Astrocyte (in vitro differentiated cells and primary cell): Measurements from ENCODE around the gene TMCO6. TPM values are rescaled to one million over a fixed set of nuclear protein-coding genes. Genes with fewer than 3 reads are reported as not detected.
"Not testable (repeated sequence)": the region's sequence is repeated elsewhere in the genome, so short reads cannot be mapped to it uniquely, and the experiment has no call there.

ENCODE experiments used
- DNase-seq: peaks from one replicate; pipeline ENCODE4 v3.0.0-alpha.2; 2010; ENCODE audit warnings: low read depth
- FAIRE-seq: peaks from 2 replicates; lab custom pipeline; 2011; peaks lifted over from hg19 to GRCh38; lab: Jason Lieb, UNC
- H2AFZ ChIP-seq: 2 replicates; pipeline ENCODE4 v1.6.0; 2012; ENCODE audit warnings: low read depth, low read length, inconsistent platforms
- H3K27ac ChIP-seq: 2 replicates; pipeline ENCODE4 v1.5.1; 2011; ENCODE audit warnings: low read depth, low read length, inconsistent platforms
- H3K27me3 ChIP-seq: 2 replicates; pipeline ENCODE4 v1.6.0; 2011; ENCODE audit warnings: low read length, inconsistent platforms; ENCODE audit not compliant: insufficient read depth
- H3K36me3 ChIP-seq: 2 replicates; pipeline ENCODE4 v1.5.1; 2011; ENCODE audit warnings: low read length, inconsistent platforms; ENCODE audit not compliant: insufficient read depth
- H3K4me1 ChIP-seq: 2 replicates; pipeline ENCODE4 v1.5.1; 2011; ENCODE audit warnings: low read length, inconsistent platforms; ENCODE audit not compliant: insufficient read depth
- H3K4me2 ChIP-seq: 2 replicates; pipeline ENCODE4 v1.6.0; 2012; ENCODE audit warnings: low read length, inconsistent platforms
- H3K4me3 ChIP-seq: 2 replicates; pipeline ENCODE4 v1.5.1; 2011; ENCODE audit warnings: low read depth, mild to moderate bottlenecking, low read length, inconsistent platforms; ENCODE audit not compliant: insufficient read depth
- H3K79me2 ChIP-seq: 2 replicates; pipeline ENCODE4 v1.6.0; 2012; ENCODE audit warnings: mild to moderate bottlenecking, low read length, inconsistent platforms; ENCODE audit not compliant: insufficient read depth
- H3K9ac ChIP-seq: 2 replicates; pipeline ENCODE4 v1.6.0; 2012; ENCODE audit warnings: mild to moderate bottlenecking, low read length, inconsistent platforms
- H3K9me3 ChIP-seq: 2 replicates; pipeline ENCODE4 v1.5.1; 2012; ENCODE audit warnings: low read depth, mild to moderate bottlenecking, low read length, inconsistent platforms; ENCODE audit not compliant: insufficient read depth
- H4K20me1 ChIP-seq: 2 replicates; pipeline ENCODE4 v1.6.0; 2012; ENCODE audit warnings: low read length, inconsistent platforms; ENCODE audit not compliant: insufficient read depth
- H3K27ac Mint-ChIP-seq: one replicate; pipeline ENCODE4 v1.8.0; 2021; ENCODE audit warnings: mild to moderate bottlenecking, mixed read lengths; ENCODE audit not compliant: unreplicated experiment
- H3K27me3 Mint-ChIP-seq: one replicate; pipeline ENCODE4 v1.8.0; 2021; ENCODE audit warnings: low read depth, mixed read lengths; ENCODE audit not compliant: unreplicated experiment
- H3K36me3 Mint-ChIP-seq: one replicate; pipeline ENCODE4 v1.8.0; 2021; ENCODE audit warnings: low read depth, mixed read lengths; ENCODE audit not compliant: unreplicated experiment
- H3K4me1 Mint-ChIP-seq: one replicate; pipeline ENCODE4 v1.8.0; 2021; ENCODE audit warnings: low read depth, mixed read lengths; ENCODE audit not compliant: unreplicated experiment
- H3K4me3 Mint-ChIP-seq: one replicate; pipeline ENCODE4 v1.8.0; 2021; ENCODE audit warnings: mild to moderate bottlenecking, moderate library complexity, mixed read lengths; ENCODE audit not compliant: unreplicated experiment
- H3K9me3 Mint-ChIP-seq: one replicate; pipeline ENCODE4 v1.8.0; 2021; ENCODE audit warnings: mild to moderate bottlenecking, mixed read lengths; ENCODE audit not compliant: unreplicated experiment
- CTCF ChIP-seq: IDR thresholded peaks from 2 replicates; pipeline ENCODE4 v1.5.1; 2011; ENCODE audit warnings: low read depth, mild to moderate bottlenecking, inconsistent platforms, low read length, moderate library complexity; ENCODE audit not compliant: insufficient read depth
- EZH2 ChIP-seq: IDR thresholded peaks from 2 replicates; pipeline ENCODE4 v1.6.1; 2012; ENCODE audit warnings: mild to moderate bottlenecking, low read length, inconsistent platforms; ENCODE audit not compliant: insufficient read depth
- total RNA-seq: library from RNA; stranded (reverse); gene quantifications from 2 replicates; pipeline ENCODE4 v1.2.1, GENCODE V29; 2021

TMCO6 gene
- total RNA-seq, 1 donor from 2014 or later = 7.0 TPM

DNA sequence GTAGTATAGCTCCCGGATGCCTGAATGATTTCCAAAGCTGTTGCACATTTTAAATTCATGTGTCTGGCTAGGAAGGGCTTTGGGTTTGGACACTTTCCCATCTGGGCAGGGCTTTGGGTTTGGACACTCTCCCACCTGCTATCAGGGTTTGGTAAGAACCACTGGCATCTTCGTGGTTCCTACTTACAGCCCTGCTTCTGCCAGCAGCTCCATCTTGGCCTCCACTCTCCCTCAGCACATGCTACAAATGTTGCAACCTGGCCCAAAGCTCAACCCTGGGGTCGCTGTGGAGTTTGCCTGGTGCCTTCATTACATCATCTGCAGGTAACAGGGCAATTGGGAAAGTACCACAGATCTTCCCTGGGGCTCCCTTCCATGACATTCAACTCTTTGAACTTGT is 3.5 kb downstream of the TMCO6 start:
- no peak for FAIRE-seq
- Mint-ChIP-seq H3K4me1 (peaks cover 9% of the 10 kb centered on the region), H3K27me3 (no peaks in the 10 kb centered on the region), H3K9me3 (no peaks in the 10 kb centered on the region), H3K36me3 (peaks cover 11% of the 10 kb centered on the region), H3K27ac (no peak overlapping the region), H3K4me3 (no peak overlapping the region)
- Histone ChIP-seq H3K27me3 (no peaks in the 10 kb centered on the region), H4K20me1 (peaks cover 6% of the 10 kb centered on the region), H2AFZ (no peak overlapping the region), H3K27ac (no peak overlapping the region), H3K79me2 (peaks cover 41% of the 10 kb centered on the region), H3K36me3 (peaks cover 6% of the 10 kb centered on the region), H3K9ac (no peak overlapping the region), H3K4me3 (no peak overlapping the region), H3K4me2 (no peak overlapping the region), H3K4me1 (peaks cover 14% of the 10 kb centered on the region), H3K9me3 (no peaks in the 10 kb centered on the region)
- peak; percentile 81 for DNase-seq
- no peak for TF ChIP-seq EZH2
- no peak for TF ChIP-seq CTCF

- H3K9me3 Mint-ChIP-seq = no peaks in the 10 kb centered on the region
- H3K4me3 Mint-ChIP-seq = peak overlapping the region; percentile 99
- no peak for FAIRE-seq
- Histone ChIP-seq H3K4me1 (peaks cover 9% of the 10 kb centered on the region), H3K4me2 (peak overlapping the region; percentile 95), H3K27me3 (no peaks in the 10 kb centered on the region), H2AFZ (peak overlapping the region; percentile 83), H3K4me3 (peak overlapping the region; percentile 96), H4K20me1 (peaks cover 6% of the 10 kb centered on the region), H3K79me2 (peaks cover 47% of the 10 kb centered on the region), H3K36me3 (peaks cover 20% of the 10 kb centered on the region), H3K9me3 (no peaks in the 10 kb centered on the region), H3K9ac (peak overlapping the region; percentile 91), H3K27ac (peak overlapping the region; percentile 82)
- H3K4me1 Mint-ChIP-seq = peaks cover 3% of the 10 kb centered on the region
- DNase-seq = no peak
- H3K27me3 Mint-ChIP-seq = no peaks in the 10 kb centered on the region
- H3K27ac Mint-ChIP-seq = no peak overlapping the region
- peaks cover 10% of the 10 kb centered on the region for H3K36me3 Mint-ChIP-seq
- TF ChIP-seq EZH2 (no peak), CTCF (no peak)
These were observed 7.8 kb downstream of the TMCO6 start for GRCh38 chr5:140647042-140647419.

GRCh38 chr5:140658870-140659269 is 19.6 kb downstream of the TMCO6 start:
- no peak for FAIRE-seq
- H4K20me1 ChIP-seq = no peaks in the 10 kb centered on the region
- TF ChIP-seq EZH2 (no peak), CTCF (no peak)

GRCh38 chr5:140660371-140660770 is 21.1 kb downstream of the TMCO6 start:
- DNase-seq, H2AFZ ChIP-seq, H3K27me3 ChIP-seq, H3K27ac Mint-ChIP-seq, H3K9me3 Mint-ChIP-seq, H3K9ac ChIP-seq, H3K4me1 Mint-ChIP-seq, H3K4me3 Mint-ChIP-seq, FAIRE-seq, H3K27ac ChIP-seq, H4K20me1 ChIP-seq, H3K9me3 ChIP-seq, H3K79me2 ChIP-seq, H3K4me2 ChIP-seq, H3K4me3 ChIP-seq, H3K4me1 ChIP-seq, H3K27me3 Mint-ChIP-seq: not testable (repeated sequence)
- peaks cover 27% of the 10 kb centered on the region for H3K36me3 Mint-ChIP-seq
- peaks cover 48% of the 10 kb centered on the region for H3K36me3 ChIP-seq

More at GRCh38 chr5:140658870-140659269, 19.6 kb downstream of the TMCO6 start:
- peaks cover 4% of the 10 kb centered on the region for H3K4me1 Mint-ChIP-seq
- no peaks in the 10 kb centered on the region for H3K79me2 ChIP-seq
- H3K27ac Mint-ChIP-seq = no peak overlapping the region
- no peak overlapping the region for H3K4me3 Mint-ChIP-seq
- H3K4me2 ChIP-seq = no peak overlapping the region
- peaks cover 36% of the 10 kb centered on the region for H3K36me3 Mint-ChIP-seq
- H2AFZ ChIP-seq = no peak overlapping the region
- DNase-seq = no peak
- H3K27ac ChIP-seq = no peak overlapping the region
- no peaks in the 10 kb centered on the region for H3K27me3 ChIP-seq
- H3K4me3 ChIP-seq = no peak overlapping the region
- H3K9ac ChIP-seq = no peak overlapping the region
- H3K9me3 Mint-ChIP-seq = peaks cover 2% of the 10 kb centered on the region
- no peaks in the 10 kb centered on the region for H3K9me3 ChIP-seq
- H3K36me3 ChIP-seq = peaks cover 62% of the 10 kb centered on the region
- no peaks in the 10 kb centered on the region for H3K4me1 ChIP-seq
- H3K27me3 Mint-ChIP-seq = no peaks in the 10 kb centered on the region
